ENCODE measurements around the gene OPTC. TPM values are rescaled to one million over a fixed set of nuclear protein-coding genes. Genes with fewer than 3 reads are reported as not detected.

Gene OPTC
- total RNA-seq, 2 donors from 2014 or later, result 0.26 to 0.42 TPM

GRCh38 chr1:203479646-203480045, 14.3 kb upstream of the OPTC start:
- Histone ChIP-seq H3K27ac (ENCODE audit: low read depth, low read length) (no peak overlapping the region), H3K27me3 (ENCODE audit: control insufficient read depth, insufficient read depth, low read length, poor library complexity, severe bottlenecking) (no peaks in the 10 kb centered on the region), H3K9ac (ENCODE audit: extremely low read depth, low read length, poor library complexity, severe bottlenecking) (no peak overlapping the region), H3K9me3 (ENCODE audit: control insufficient read depth, low read length) (no peaks in the 10 kb centered on the region), H3K4me3 (ENCODE audit: low read length) (no peak overlapping the region), H3K36me3 (ENCODE audit: control insufficient read depth, insufficient read depth, low read length) (no peaks in the 10 kb centered on the region), H3K4me1 (ENCODE audit: control insufficient read depth, insufficient read depth, low read length) (peaks cover 6% of the 10 kb centered on the region)
- H3K4me1 Mint-ChIP-seq, result peaks cover 32% of the 10 kb centered on the region
- H3K36me3 Mint-ChIP-seq (ENCODE audit: low read depth), result no peaks in the 10 kb centered on the region
- TF ChIP-seq CTCF (conservative IDR thresholded peaks at IDR 0.05), result no peak
- H3K4me3 Mint-ChIP-seq, result no peak overlapping the region
- peaks cover 4% of the 10 kb centered on the region for H3K27me3 Mint-ChIP-seq (ENCODE audit: insufficient read depth)
- H3K9me3 Mint-ChIP-seq, result no peaks in the 10 kb centered on the region
- 90 to 100% methylated on average over 1 to 2 of the region's 2 CpGs for WGBS, 2 experiments (ENCODE audit: insufficient coverage in 1 of 2, insufficient read length in 1 of 2)
- DNase-seq, result no peak
- no peak overlapping the region for H3K27ac Mint-ChIP-seq

GRCh38 chr1:203480084-203480483, 13.9 kb upstream of the OPTC start:
- WGBS, 2 experiments (ENCODE audit: insufficient coverage in 1 of 2, insufficient read length in 1 of 2), result 87 to 100% methylated on average over 1 to 2 of the region's 2 CpGs
- H3K27ac Mint-ChIP-seq, result no peak overlapping the region
- Histone ChIP-seq H3K36me3 (ENCODE audit: control insufficient read depth, insufficient read depth, low read length) (no peaks in the 10 kb centered on the region), H3K9me3 (ENCODE audit: control insufficient read depth, low read length) (no peaks in the 10 kb centered on the region), H3K9ac (ENCODE audit: extremely low read depth, low read length, poor library complexity, severe bottlenecking) (no peak overlapping the region), H3K4me3 (ENCODE audit: low read length) (no peak overlapping the region), H3K27ac (ENCODE audit: low read depth, low read length) (no peak overlapping the region), H3K4me1 (ENCODE audit: control insufficient read depth, insufficient read depth, low read length) (peaks cover 6% of the 10 kb centered on the region), H3K27me3 (ENCODE audit: control insufficient read depth, insufficient read depth, low read length, poor library complexity, severe bottlenecking) (no peaks in the 10 kb centered on the region)
- peaks cover 4% of the 10 kb centered on the region for H3K27me3 Mint-ChIP-seq (ENCODE audit: insufficient read depth)
- H3K4me1 Mint-ChIP-seq, result peaks cover 27% of the 10 kb centered on the region
- H3K9me3 Mint-ChIP-seq, result no peaks in the 10 kb centered on the region
- no peak overlapping the region for H3K4me3 Mint-ChIP-seq
- peak; percentile 23 for TF ChIP-seq CTCF (conservative IDR thresholded peaks at IDR 0.05)
- H3K36me3 Mint-ChIP-seq (ENCODE audit: low read depth), result no peaks in the 10 kb centered on the region
- no peak for DNase-seq

- peaks cover 4% of the 10 kb centered on the region for H3K27me3 Mint-ChIP-seq (ENCODE audit: insufficient read depth)
These were observed 13.3 kb upstream of the OPTC start for GRCh38 chr1:203480525-203481084.

More at GRCh38 chr1:203480525-203481084, 13.3 kb upstream of the OPTC start:
- H3K36me3 ChIP-seq (ENCODE audit: control insufficient read depth, insufficient read depth, low read length), result no peaks in the 10 kb centered on the region
- no peak overlapping the region for H3K9ac ChIP-seq (ENCODE audit: extremely low read depth, low read length, poor library complexity, severe bottlenecking)
- H3K27ac Mint-ChIP-seq, result peak overlapping the region; percentile 49
- H3K4me3 ChIP-seq (ENCODE audit: low read length), result no peak overlapping the region
- H3K9me3 Mint-ChIP-seq, result no peaks in the 10 kb centered on the region
- WGBS, 2 experiments (ENCODE audit: insufficient coverage in 1 of 2, insufficient read length in 1 of 2), result 68 to 70% methylated on average over 4 to 6 of the region's 6 CpGs
- no peak overlapping the region for H3K4me3 Mint-ChIP-seq
- no peaks in the 10 kb centered on the region for H3K27me3 ChIP-seq (ENCODE audit: control insufficient read depth, insufficient read depth, low read length, poor library complexity, severe bottlenecking)
- H3K9me3 ChIP-seq (ENCODE audit: control insufficient read depth, low read length), result no peaks in the 10 kb centered on the region
- H3K4me1 Mint-ChIP-seq, result peaks cover 24% of the 10 kb centered on the region
- DNase-seq, result peak; percentile 78
- peaks cover 6% of the 10 kb centered on the region for H3K4me1 ChIP-seq (ENCODE audit: control insufficient read depth, insufficient read depth, low read length)
- H3K27ac ChIP-seq (ENCODE audit: low read depth, low read length), result no peak overlapping the region
- no peak for TF ChIP-seq CTCF (conservative IDR thresholded peaks at IDR 0.05)
- no peaks in the 10 kb centered on the region for H3K36me3 Mint-ChIP-seq (ENCODE audit: low read depth)
